Osteoblast (primary cell): ENCODE data around the gene ZNF836. TPM values are rescaled to one million over a fixed set of nuclear protein-coding genes. Genes with fewer than 3 reads are reported as not detected.

ENCODE experiments used
- DNase-seq: peaks from one replicate; pipeline ENCODE4 v3.0.0; 2011; ENCODE audit warnings: low spot score, mixed read lengths; ENCODE audit not compliant: insufficient read length; ENCODE audit errors: missing footprints
- H2AFZ ChIP-seq: 2 replicates; pipeline ENCODE4 v1.6.0; 2011; ENCODE audit warnings: mild to moderate bottlenecking, low read length
- H3K27ac ChIP-seq: 2 replicates; pipeline ENCODE4 v1.5.1; 2011; ENCODE audit warnings: mild to moderate bottlenecking, low read depth, low read length, moderate library complexity
- H3K27me3 ChIP-seq: 2 replicates; pipeline ENCODE4 v1.6.0; 2012; ENCODE audit warnings: mild to moderate bottlenecking, control low read depth, inconsistent platforms, low read length, moderate library complexity; ENCODE audit not compliant: insufficient read depth
- H3K36me3 ChIP-seq: 2 replicates; pipeline ENCODE4 v1.5.1; 2011; ENCODE audit warnings: mild to moderate bottlenecking, low read length, control low read depth, moderate library complexity; ENCODE audit not compliant: insufficient read depth
- H3K4me1 ChIP-seq: 2 replicates; pipeline ENCODE4 v1.5.1; 2011; ENCODE audit warnings: mild to moderate bottlenecking, low read length, control low read depth, moderate library complexity; ENCODE audit not compliant: insufficient read depth
- H3K4me2 ChIP-seq: 2 replicates; pipeline ENCODE4 v1.6.0; 2011; ENCODE audit warnings: mild to moderate bottlenecking, low read length; ENCODE audit not compliant: insufficient read depth
- H3K4me3 ChIP-seq: fragments of 200-600 bp; sonication (generic); 3 replicates; pipeline ENCODE4 v1.5.1; 2012; ENCODE audit warnings: mild to moderate bottlenecking, low read length, inconsistent platforms; ENCODE audit not compliant: insufficient read depth
- H3K79me2 ChIP-seq: 2 replicates; pipeline ENCODE4 v1.6.0; 2012; ENCODE audit warnings: mild to moderate bottlenecking, low read length, control low read depth, inconsistent platforms; ENCODE audit not compliant: insufficient read depth
- H3K9me3 ChIP-seq: 2 replicates; pipeline ENCODE4 v1.5.1; 2011; ENCODE audit warnings: low read depth, low read length, control low read depth
- H4K20me1 ChIP-seq: 2 replicates; pipeline ENCODE4 v1.6.0; 2012; ENCODE audit warnings: mild to moderate bottlenecking, low read length, control low read depth; ENCODE audit not compliant: insufficient read depth
- total RNA-seq: library from RNA; depleted of rRNA; stranded (reverse); fragments of >200 nt; gene quantifications from 2 replicates; pipeline ENCODE4 v1.2.3, GENCODE V29; 2012
- TF ChIP-seq, protein P1 (sequence below): IDR thresholded peaks from 2 replicates; pipeline ENCODE4 v1.5.1; 2011; ENCODE audit warnings: mild to moderate bottlenecking, low read depth, low read length, moderate library complexity; ENCODE audit errors: extremely low read depth

ZNF836 gene
- total RNA-seq, 1 donor, result 11.9 TPM

DNA sequence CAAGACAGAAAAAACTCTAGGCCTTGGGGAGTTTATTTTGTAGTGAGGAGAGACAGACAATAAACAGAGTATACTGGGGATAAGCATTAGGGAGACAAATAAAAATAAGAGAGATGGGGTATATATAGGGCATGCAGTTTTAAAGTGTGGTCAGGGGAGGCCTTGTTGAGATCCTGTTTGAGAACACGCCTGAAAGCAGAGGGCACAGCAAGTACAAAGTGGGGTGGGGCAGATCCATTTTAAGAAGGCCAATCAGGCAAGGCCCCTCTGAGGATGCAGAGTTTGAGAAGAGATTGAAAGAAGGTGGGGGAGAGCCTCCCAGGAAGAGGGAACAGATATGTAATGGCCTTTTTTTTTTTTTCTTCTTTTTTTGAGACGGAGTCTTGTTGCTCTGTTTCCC lies 20.5 kb upstream of the ZNF836 start:
- no peak overlapping the region for H3K27ac ChIP-seq
- peak overlapping the region; percentile 84 for H3K4me2 ChIP-seq

DNA sequence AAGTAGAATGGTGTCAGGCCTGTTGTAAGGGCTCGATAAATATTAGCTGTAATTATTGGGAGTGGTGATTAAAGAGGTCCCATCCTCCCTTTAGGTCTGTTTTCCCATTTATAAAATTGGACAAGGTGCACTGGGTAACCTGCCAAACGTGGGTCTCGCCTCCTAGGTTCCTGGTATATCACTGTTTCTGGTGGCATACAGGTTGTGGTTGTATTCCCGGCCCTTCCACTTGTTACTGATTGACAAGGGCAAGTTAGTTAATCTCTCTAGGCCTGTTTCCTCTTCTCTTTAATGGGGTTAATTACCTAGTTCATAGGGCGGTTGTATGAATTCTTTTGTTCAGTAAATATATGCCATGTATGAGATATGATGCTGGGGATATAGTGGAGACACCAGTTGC lies 20.0 kb upstream of the ZNF836 start:
- H3K4me1 ChIP-seq, result peaks cover 14% of the 10 kb centered on the region
- peak overlapping the region; percentile 84 for H3K4me2 ChIP-seq
- peaks cover 52% of the 10 kb centered on the region for H4K20me1 ChIP-seq
- no peaks in the 10 kb centered on the region for H3K9me3 ChIP-seq
- H3K27ac ChIP-seq, result peak overlapping the region; percentile 98
- DNase-seq, result no peak
- TF ChIP-seq, protein P1, sequence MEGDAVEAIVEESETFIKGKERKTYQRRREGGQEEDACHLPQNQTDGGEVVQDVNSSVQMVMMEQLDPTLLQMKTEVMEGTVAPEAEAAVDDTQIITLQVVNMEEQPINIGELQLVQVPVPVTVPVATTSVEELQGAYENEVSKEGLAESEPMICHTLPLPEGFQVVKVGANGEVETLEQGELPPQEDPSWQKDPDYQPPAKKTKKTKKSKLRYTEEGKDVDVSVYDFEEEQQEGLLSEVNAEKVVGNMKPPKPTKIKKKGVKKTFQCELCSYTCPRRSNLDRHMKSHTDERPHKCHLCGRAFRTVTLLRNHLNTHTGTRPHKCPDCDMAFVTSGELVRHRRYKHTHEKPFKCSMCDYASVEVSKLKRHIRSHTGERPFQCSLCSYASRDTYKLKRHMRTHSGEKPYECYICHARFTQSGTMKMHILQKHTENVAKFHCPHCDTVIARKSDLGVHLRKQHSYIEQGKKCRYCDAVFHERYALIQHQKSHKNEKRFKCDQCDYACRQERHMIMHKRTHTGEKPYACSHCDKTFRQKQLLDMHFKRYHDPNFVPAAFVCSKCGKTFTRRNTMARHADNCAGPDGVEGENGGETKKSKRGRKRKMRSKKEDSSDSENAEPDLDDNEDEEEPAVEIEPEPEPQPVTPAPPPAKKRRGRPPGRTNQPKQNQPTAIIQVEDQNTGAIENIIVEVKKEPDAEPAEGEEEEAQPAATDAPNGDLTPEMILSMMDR, result no peak
- H3K4me3 ChIP-seq, result peak overlapping the region; percentile 100
- no peaks in the 10 kb centered on the region for H3K27me3 ChIP-seq
- H3K36me3 ChIP-seq, result peaks cover 29% of the 10 kb centered on the region
- peaks cover 63% of the 10 kb centered on the region for H3K79me2 ChIP-seq
- H2AFZ ChIP-seq, result no peak overlapping the region

More for the DNA sequence above, 20.5 kb upstream of the ZNF836 start:
- TF ChIP-seq, protein P1, result no peak
- no peak overlapping the region for H3K4me3 ChIP-seq
- H2AFZ ChIP-seq, result no peak overlapping the region
- H3K36me3 ChIP-seq, result peaks cover 34% of the 10 kb centered on the region
- H3K4me1 ChIP-seq, result peaks cover 14% of the 10 kb centered on the region
- peaks cover 68% of the 10 kb centered on the region for H3K79me2 ChIP-seq
- no peak for DNase-seq
- no peaks in the 10 kb centered on the region for H3K9me3 ChIP-seq
- H4K20me1 ChIP-seq, result peaks cover 58% of the 10 kb centered on the region
- no peaks in the 10 kb centered on the region for H3K27me3 ChIP-seq

DNA sequence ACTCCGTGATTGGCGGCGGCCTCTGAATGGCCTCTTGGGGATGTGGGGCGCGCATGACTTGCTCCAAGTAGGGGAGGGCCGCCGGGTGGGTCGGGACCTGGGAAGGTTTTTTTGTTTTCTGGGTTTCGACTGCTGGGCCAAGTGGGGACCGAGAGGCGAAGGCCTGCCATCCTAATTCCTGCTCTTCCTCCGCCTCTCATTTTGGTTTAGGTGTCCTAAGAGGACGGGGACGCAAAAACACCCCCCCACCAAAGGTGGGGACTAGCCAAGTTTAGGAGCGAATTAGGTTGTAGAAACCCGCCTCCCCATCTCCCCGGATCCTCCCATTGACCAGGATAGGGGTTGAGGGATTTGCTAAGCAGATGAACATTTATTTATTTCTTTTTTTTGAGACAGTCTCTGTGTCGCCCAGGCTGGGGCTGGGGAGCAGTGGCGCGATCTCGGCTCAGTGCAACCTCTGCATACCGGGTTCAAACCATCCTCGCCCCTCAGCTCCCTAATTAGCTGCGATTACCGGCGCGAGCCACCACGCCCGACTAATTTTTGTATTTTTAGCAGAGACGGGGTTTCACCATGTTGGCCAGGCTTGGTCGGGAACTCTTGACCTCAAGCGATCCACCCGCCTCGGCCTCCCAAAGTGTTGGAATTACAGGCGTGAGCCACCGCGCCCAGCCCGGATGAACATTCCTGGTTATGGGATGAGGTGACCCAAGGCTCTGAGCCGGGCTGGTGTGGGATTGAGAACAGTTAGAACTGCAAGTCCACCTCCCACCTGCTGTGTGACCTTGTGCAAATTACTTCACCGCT lies 19.3 kb upstream of the ZNF836 start:
- H4K20me1 ChIP-seq, result peaks cover 46% of the 10 kb centered on the region
- H3K27me3 ChIP-seq, result no peaks in the 10 kb centered on the region
- no peaks in the 10 kb centered on the region for H3K9me3 ChIP-seq
- H3K4me2 ChIP-seq, result peak overlapping the region; percentile 84
- DNase-seq, result peak; percentile 86
- peaks cover 22% of the 10 kb centered on the region for H3K36me3 ChIP-seq
- H3K79me2 ChIP-seq, result peaks cover 56% of the 10 kb centered on the region
- peak overlapping the region; percentile 98 for H3K27ac ChIP-seq
- H3K4me3 ChIP-seq, result peak overlapping the region; percentile 100
- TF ChIP-seq, protein P1, result no peak
- peaks cover 14% of the 10 kb centered on the region for H3K4me1 ChIP-seq
- H2AFZ ChIP-seq, result peak overlapping the region; percentile 97

DNA sequence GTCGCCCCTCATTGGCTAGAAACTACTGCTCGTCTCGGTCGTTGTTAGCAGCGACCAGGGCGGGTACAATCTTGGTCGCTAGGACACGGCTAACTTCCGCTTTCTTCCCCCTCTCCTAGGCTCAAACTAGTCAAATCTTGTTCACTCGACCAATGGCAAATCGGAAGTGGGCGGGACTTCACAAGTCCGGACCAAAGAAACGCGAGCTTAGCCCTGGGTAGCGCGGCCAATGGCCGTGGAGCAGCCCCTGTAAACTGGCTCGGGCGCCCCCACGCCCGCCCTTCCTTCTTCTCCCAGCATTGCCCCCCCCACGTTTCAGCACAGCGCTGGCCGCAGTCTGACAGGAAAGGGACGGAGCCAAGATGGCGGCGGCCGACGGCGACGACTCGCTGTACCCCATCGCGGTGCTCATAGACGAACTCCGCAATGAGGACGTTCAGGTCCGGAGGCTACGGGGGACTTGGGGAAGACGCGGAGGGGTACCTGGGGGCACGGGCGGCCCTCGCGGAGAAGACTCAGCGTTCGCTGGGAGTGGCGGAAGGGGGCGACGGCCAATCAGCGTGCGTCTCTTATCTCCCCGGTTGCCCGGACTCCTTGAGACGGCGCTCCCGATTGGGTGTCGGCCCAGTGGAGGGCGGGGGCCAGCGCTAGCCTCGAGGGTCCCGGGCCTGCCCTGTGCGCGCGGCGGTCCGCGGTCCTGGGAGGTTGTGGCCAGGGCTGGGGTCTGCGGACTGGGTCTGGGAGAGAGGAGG lies 18.5 kb upstream of the ZNF836 start, which contains the start of gene PPP2R1A:
Gene PPP2R1A, plus strand, starts transcription at position 318 of the 752 bp plus-strand sequence. Its CDS starts 45 bp downstream, at position 363.
- Histone ChIP-seq H3K4me2 (peak within 1 kb of the TSS; percentile 84), H3K4me3 (peak within 1 kb of the TSS; percentile 100), H3K27me3 (no peaks in the 10 kb centered on the region), H3K4me1 (peaks cover 14% of the 10 kb centered on the region), H3K9me3 (no peaks in the 10 kb centered on the region), H3K79me2 (peaks cover 48% of the 10 kb centered on the region), H3K36me3 (peaks cover 14% of the 10 kb centered on the region), H3K27ac (peak within 1 kb of the TSS; percentile 98), H2AFZ (peak within 1 kb of the TSS; percentile 97), H4K20me1 (peaks cover 38% of the 10 kb centered on the region)
- DNase-seq, result peak; percentile 98
- TF ChIP-seq, protein P1, result no peak
